ENCODE results near the gene SHPK.

DNA sequence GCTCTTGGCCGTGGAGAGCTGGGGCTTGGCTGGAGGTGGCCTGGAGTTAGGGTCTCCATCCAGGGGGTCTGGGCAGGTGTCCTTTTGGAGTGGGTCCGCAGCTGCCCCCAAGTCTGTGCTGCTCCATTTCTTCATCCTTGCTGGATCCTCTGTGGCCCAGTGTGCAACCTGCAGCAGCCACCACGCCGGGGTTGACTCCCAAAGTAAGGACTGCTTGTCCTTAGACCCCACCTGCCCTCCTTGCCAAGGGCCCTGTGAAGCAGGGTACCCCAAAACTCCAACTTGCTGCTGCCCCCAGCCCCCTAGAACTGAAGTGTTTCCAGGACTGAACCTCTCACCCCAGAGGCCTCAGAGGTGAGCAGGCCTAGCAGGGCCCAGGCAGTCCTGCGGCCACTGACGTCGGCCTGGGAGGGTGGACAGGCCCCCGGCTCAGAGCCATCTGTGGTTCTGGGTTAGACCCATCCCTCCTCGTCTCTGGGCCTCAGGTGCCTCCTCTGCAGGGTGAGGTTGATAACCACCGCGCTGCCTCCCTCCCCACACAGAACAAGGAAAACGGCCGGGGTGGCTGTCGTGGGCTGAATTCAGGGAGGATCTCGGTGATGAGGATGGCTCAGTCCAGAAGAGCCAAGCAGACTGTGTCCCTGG, 43.7 kb downstream of the SHPK start:
- TF ChIP-seq ZNF79 (CRISPR knock-in tag; IDR thresholded peaks at IDR 0.05; ENCODE audit: low read depth) (no peak), FOXM1 (IDR thresholded peaks at IDR 0.05; ENCODE audit: low read depth) (no peak), FOXM1 (CRISPR knock-in tag; IDR thresholded peaks at IDR 0.05; ENCODE audit: low read depth) (no peak), XRCC3 (IDR thresholded peaks at IDR 0.05) (no peak), ZFP36 (IDR thresholded peaks at IDR 0.05; ENCODE audit: low read depth, low read length, partially characterized antibody) (no peak), ZNF217 (CRISPR knock-in tag; IDR thresholded peaks at IDR 0.05) (no peak), PHTF2 (CRISPR knock-in tag; IDR thresholded peaks at IDR 0.05) (no peak), POLR2AphosphoS2 (IDR thresholded peaks at IDR 0.05; ENCODE audit: low read length) (no peak)
- TF ChIP-seq, protein P1, sequence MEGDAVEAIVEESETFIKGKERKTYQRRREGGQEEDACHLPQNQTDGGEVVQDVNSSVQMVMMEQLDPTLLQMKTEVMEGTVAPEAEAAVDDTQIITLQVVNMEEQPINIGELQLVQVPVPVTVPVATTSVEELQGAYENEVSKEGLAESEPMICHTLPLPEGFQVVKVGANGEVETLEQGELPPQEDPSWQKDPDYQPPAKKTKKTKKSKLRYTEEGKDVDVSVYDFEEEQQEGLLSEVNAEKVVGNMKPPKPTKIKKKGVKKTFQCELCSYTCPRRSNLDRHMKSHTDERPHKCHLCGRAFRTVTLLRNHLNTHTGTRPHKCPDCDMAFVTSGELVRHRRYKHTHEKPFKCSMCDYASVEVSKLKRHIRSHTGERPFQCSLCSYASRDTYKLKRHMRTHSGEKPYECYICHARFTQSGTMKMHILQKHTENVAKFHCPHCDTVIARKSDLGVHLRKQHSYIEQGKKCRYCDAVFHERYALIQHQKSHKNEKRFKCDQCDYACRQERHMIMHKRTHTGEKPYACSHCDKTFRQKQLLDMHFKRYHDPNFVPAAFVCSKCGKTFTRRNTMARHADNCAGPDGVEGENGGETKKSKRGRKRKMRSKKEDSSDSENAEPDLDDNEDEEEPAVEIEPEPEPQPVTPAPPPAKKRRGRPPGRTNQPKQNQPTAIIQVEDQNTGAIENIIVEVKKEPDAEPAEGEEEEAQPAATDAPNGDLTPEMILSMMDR (IDR thresholded peaks at IDR 0.05 in 2 of 3, conservative IDR thresholded peaks at IDR 0.05 in 1 of 3; ENCODE audit: insufficient read depth in 2 of 3, low read depth in 1 of 3, low read length in 3 of 3) = no peak

All from K562 (cell line).